ENCODE measurements around the gene BGLAP. TPM values are rescaled to one million over a fixed set of nuclear protein-coding genes. Genes with fewer than 3 reads are reported as not detected.

The BGLAP gene
- total RNA-seq, 1 donor from 2014 or later, result 1.0 TPM

DNA sequence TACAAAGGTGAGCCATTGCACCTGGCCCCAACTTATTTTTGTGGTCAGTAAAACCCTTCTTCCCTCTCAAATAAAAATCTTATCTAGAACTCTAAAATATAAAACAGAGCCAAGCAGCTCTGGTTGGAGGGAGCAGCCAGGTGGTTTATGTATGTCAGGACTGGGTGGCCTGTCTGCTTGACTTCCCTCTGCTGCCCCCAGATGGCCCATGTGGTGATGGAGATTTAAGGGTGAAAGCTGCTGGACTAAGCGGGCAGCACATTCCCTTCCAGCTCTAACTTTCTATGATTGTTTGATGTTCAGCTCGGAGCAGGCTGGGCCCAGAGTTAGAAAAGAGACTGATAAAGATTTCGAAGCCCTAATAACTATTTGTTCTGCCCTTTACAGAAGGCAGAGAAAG is 17.8 kb downstream of the BGLAP start:
- DNase-seq, result peak; percentile 65

DNA sequence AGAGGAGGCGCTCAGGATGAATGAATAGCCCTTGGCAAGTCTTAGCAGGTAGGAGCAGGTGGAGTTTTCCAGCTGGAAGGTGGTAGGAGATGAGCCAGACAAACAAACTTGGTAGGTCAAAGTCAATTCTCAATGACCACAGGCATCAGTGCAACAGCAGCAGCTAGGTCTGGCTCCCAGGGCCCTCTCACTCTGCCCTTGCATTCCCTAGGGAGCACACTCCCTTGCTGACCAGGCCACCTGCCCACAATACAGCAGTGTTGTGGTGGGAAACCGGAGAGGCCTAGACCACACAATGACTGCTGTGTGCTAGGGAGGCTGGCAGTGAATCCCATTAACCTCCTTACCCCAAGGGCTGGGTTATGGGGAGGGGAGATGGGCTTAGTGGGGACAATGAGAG is 18.9 kb downstream of the BGLAP start:
- DNase-seq, result no peak

DNA sequence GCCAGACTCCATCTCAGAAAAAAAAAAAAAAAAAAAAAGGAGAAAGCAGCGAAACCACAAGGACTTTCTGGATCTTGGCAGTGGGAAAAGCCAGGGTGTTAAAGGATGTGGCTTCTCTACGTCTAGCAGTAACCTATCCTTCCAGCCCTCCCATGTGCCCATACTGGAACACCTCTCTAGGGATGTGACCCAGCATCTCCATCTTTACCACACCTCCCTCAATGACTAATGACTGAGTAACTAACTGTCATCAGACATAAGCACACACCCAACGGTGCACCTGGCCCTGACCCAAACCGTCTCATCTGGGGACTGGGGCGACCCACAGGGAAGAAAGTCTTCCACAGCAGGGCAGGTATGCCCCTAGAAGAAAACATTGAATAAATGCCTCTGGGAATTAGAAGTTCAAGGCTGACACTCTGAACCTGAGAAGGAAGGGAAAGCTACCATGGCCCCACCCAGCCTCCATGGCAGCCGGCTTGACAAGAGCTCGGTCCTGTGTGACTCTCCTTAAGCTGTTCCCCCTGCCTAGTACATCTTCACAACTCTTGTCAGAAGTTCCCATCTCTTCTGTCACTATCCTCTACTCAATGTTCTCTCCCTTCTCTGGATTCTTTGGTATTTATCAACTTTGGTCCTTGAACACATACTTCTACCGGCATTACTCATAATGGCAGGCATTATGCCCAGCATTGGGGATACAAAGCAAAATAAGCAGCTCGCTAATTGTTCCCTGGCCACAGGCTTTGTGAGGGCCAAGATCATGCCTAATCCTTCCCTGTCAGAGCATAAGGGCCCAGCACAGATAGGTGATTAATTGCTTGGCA is 20.7 kb downstream of the BGLAP start:
- DNase-seq, result no peak

DNA sequence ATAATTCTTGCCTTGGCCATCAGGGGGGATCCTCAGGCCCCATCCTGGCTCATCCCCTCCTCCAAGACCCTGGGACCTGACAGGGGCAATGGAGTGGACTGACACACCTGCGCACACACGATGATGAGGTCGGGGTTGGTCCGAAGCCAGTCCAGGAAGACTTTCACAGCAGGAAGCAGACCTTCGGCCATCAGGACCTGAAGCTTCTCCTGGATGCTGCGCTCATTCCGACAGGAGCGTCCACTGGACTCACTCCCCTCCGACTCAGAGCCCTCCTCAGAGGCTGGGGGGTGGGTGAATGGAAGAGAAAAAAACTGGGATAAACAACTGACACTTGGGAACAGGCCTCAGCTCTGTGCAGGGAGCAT is 21.3 kb downstream of the BGLAP start:
- no peak for DNase-seq

DNA sequence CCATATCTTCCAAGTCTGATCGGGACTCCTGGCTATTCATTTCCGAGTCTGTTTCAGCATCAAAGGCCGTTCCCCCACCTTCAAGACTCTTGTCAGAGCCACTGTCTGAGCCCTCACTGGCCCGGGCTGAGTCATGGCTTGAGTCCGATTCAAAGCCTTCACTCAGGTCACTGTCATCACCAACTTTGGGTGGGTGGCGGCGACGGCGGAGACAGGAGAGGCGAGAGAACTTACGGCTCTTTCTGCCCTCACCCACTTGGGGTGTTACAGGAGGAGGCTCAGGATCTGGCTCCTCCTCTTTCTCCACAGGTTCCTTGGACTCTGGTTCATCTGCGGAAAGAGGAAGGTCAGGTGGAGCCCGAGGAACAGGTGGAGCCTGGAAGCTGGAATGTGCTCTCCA is 24.1 kb downstream of the BGLAP start:
- no peak for DNase-seq

DNA sequence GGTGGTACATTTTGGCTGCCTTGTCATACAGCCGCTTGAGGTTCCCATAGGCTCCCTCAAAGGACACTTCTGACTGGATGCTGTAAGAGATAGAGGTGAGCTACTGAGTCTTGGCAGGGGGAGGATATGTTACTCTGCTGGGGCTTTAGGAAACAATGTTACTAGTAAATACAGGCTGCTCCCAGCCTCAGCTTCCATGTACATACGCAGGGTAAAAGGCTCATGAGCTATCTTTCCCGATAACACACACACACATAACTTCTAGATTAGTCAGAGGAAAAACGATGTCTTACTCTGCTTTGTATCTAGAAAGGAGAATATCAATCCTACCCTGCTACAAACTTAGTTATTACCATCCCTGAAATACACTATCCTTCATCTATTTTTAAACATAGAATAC is 26.4 kb downstream of the BGLAP start:
- DNase-seq, result no peak

DNA sequence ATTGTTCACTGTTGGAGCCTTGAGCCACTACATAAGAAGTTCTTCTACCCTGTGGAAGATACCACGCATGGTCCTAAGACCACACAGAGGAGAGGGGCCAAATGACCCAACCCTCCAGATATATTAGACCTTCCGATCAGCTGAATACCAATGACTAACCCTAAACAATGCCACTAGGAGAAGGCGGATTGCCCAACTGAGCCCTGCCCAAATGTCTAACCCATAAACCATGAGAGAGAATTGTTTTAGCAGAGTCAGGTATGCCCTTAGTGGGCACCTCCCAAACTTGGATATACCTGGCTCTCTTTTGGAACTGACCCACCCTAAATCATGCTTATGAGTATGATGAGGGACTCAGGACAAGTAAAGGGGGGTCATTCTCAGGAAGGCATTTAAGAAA is 28.3 kb downstream of the BGLAP start:
- DNase-seq, result no peak

DNA sequence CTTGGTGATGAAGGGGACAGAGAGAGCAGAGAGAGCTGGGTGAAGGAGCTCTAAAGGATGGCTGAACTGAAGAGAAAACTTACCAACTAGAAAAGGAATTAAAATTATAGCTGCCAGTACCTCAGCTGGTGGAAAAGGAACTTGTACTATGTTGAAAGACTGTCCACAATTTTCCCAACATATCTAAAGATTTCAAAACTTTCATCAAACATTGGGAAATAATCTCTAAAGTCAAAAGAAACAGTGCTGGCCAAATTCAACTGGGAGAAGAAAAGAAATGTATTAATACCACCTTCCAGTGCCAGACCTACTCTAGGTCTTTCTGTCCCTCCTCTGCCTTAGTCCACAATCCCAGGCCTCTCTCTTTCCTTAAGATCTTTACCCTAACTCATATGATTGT is 34.5 kb downstream of the BGLAP start:
- DNase-seq, result no peak

DNA sequence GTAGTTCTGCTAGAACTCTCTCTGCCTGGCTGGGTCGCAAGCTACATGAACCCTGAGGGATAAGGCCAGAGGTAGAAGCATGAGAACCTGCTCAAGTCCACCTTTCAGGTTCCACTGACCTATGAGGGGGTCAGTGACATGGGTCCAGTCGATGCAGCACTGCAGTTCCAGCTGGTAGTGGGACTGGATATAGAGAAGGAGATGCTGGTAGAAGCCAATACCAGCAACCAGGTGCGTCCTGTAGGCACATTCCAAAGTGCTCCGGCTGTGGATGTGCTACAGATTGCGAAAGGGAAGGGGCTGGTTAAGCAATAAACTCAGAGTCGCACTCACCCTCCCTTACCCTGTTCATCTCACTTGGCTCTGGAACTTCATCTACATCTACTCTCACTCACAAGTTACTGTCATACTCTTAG is 35.0 kb downstream of the BGLAP start:
- DNase-seq, result no peak

DNA sequence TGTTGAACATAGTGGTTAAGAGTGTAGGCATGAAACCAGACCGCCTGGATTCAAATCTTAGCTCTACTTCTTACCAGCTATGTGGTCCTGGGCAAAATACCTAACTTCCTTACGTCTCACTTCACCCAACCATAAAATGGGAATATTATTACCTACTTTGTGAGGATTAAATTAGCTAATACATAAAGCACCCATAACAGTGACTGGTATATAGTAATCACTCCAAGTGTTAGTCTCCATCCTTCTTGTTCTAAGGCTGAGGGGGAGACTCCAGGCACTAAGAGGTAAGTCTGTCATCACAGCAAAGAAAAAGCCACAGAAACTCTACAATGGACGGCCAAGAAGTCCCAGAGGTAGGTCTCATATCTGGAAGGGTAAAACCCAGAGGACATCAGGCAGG is 37.9 kb downstream of the BGLAP start:
- DNase-seq, result no peak

DNA sequence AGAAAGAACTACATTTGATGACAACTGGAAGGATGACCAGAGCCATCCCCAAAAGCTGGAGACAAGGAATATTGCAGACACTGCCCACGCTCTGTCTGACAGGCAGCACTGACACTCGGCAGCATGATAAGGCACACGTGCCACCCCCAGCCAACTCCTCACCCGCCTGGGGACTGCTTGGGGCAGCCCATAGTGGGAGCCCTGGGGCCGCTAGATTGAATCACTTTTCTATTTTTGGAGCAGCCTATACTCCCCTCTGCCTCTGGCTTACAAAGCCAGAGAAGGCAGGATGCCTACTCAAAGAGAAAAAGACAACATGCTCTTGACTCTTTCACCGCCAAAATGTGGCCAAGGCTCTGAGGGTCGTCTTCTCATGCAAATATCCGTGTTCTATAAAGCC is 39.3 kb downstream of the BGLAP start:
- DNase-seq, result peak; percentile 56

DNA sequence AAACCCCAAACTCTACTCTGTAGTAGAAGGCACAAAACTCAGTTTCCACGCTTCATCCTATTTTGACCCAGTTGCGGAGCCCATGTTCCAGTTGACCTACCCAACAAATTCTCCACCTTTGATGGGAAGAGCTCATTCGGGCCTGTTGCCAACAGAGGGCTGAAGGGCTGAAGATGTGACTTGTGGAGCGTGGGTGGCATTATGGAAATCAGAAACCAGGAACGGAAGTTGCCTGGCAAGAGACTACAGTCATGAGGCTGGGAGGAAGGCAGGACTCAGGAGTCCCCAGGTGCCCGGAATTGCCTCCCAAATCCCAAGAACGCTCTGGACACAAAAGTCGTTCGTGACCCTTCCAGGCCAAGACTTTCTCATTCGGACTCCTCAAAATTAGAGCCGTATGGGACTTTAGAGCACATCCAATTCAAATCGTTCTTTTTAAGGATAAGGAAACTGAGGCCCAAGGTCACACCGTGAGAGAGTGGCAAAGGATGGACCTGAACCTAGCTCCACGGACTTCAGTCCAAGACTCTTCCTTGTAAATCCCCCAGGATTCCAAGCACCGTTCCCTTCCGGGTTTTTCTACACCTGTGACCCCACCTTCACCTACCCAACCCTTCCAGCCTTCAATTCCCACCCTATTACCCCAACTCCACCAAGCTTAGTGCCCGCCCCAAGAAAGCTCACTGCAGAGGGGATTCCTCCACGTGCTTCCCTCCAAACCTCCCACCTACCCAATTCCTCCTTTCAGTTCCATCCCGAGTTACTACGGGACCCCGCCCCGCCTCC is 39.9 kb downstream of the BGLAP start:
- peak; percentile 22 for DNase-seq

DNA sequence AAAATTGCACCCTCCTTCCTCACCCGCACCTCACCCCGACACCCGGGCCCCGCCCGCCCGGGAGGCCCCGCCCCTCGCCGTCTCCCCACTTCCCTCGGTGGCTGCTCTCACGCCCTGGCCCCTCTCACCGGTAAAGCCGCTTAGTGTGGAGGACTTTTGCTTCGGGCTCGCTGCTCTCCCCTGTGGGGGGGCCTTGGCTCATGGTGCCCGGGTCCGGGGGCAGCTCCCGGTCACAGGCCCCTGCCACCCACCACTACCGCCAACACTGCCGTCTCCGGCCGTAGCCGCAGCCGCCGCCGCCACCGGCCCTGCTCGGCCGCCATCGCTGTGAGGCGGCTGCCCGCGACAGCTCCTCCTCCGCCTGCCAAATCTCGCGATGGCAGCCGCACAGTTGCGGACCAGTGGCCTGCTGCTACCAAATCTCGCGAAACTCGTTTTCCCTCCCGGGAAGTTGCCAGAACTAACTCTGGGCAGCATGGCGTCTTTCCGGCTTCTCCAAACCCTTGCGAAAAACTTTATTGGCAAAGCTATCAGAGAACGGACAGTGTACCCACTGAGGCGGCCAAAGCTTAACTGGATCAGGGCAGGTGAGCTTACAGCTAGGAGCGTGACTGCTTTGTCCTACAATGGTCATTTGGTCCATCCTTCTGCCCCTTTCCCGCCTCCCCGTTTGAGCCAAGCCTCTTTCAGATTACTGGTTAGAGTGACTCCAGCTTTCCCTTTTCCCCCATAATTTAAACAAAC is 40.7 kb downstream of the BGLAP start, which contains the start of gene SMG5:
Gene SMG5 (minus strand): TSS at position 347 of the 744 bp plus-strand sequence. CDS start 145 bp downstream, at position 202.
- DNase-seq, result peak; percentile 100

DNA sequence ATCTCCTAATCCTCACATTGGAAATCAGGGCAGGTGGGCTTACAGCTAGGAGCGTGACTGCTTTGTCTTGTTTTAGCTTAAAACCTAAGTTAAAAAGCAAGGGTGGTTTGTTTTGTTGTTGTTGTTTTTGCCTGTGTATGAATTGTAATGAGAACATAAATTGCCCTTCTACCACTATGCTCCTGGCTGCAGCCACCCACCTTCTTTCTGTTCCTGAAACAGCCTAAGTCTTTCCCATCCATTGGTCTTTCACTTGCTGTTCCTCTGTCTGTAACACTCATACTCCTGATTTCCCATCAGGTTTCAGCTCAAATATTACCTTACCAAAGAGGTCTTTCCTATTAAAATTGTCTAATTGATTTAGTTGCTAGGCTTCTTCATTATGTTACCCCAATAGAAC is 41.5 kb downstream of the BGLAP start:
- DNase-seq, result no peak

DNA sequence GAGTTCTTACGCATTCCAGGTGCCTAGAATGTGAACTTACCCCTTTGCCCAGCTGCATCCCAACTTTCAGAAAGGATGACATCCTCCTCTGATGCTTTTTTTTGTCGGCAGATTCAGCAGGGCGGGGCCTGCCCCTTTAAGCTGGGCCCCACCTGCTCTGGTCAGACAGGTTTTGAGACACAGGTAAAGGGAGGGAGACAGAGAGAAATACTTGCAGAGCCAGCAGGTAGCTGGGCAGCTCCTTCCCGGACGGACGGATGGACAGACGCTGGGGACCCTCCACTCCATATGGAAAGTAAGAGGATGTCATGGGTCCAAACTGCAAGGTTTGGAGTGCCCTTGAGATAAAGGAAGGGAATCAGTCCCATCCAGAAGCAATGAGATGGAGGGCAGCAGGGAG is 42.1 kb downstream of the BGLAP start, which contains the start of gene TMEM79:
Gene TMEM79 (plus strand): TSS at position 214 of the 400 bp plus-strand sequence. CDS start 902 bp downstream, outside the sequence.
- peak; percentile 34 for DNase-seq

DNA sequence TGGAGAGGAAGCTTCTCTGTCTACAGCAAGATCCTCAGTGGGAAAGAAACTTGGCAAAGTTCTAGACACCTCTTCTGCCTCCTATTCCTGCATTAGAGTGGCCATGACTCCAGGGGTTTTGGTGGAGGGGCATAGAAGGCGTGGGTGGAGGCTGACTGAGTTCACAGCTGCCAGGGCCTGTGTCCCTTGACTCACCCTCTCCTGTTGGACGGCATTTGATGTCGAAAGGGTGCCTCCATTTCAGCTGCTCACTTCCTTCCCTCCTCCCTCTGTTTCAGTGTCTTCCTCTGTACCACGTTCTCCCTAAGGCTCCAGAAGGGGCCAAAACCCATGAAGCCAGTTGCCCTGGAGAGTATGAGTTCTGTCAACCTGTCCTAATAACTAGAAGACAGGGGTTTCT is 42.8 kb downstream of the BGLAP start:
- no peak for DNase-seq

DNA sequence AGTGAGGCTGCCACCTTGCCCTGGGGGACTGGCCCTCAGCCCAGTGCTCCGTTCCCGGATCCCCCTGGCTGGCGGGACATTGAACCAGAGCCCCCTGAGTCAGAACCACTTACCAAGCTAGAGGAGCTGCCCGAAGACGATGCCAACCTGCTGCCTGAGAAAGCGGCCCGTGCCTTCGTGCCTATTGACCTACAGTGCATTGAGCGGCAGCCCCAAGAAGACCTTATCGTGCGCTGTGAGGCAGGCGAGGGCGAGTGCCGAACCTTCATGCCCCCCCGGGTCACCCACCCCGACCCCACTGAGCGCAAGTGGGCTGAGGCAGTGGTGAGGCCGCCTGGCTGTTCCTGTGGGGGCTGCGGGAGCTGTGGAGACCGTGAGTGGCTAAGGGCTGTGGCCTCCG is 43.5 kb downstream of the BGLAP start:
- no peak for DNase-seq

DNA sequence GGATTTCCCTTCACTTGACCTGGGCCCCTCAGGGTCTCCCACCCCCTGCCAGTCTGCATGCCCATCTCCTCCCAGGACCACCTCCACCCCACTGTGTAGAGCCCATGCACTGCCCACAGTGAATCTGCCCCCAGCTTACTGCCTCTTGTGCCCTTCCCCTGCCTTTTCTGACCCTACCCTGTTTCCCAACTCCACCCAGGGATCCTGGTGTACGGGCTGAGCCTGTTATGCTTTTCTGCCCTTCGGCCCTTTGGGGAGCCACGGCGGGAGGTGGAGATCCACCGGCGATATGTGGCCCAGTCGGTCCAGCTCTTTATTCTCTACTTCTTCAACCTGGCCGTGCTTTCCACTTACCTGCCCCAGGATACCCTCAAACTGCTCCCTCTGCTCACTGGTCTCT is 44.1 kb downstream of the BGLAP start:
- no peak for DNase-seq

DNA sequence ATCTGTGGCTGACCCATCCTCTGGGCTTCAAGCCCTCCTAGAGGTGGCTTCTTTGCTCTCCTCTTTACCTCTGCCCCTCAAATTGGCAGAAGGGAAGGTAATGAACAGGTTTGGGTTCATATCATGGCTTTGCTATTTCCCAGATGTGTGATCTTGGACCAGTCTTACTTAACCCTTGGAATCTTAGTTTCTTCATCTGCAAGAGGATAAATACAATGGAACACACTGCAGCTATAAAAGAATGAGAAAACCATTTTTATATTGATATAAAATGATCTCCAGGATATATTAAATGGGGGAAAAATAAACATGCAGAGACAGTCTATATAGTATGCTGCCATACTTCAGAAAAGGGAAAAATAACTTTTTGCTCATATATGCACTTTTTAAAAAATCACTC is 47.9 kb downstream of the BGLAP start:
- no peak for DNase-seq

DNA sequence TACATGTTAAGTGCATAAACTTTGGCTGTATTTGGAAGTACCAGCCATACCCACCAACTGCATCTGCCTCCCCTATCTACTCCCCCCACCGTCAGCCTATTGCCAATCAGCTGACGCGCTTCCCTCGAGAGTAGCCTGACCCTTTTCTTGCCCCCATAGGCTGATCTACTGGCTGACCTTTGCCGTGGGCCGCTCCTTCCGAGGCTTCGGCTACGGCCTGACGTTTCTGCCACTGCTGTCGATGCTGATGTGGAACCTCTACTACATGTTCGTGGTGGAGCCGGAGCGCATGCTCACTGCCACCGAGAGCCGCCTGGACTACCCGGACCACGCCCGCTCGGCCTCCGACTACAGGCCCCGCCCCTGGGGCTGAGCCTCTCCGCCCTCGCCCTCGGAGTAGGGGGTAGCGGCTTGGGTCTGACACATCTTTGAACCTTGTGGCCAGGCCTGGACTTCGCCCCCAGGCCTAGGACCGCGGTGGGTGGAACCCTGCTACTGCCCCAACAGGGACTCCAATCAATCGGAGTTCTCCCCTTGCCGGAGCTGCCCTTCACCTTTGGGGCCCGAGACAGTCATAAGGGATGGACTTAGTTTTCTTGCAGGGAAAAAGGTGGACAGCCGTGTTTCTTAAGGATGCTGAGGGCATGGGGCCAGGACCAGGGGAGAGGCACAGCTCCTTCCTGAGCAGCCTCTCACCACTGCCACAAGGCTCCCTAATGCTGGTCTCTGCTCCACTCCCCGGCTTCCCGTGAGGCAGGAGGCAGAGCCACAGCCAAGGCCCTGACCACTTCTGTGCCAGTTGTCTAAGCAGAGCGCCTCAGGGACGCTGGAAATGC is 49.5 kb downstream of the BGLAP start:
- DNase-seq, result peak; percentile 89
